ENCODE results near the gene AMBRA1.

AMBRA1 gene

DNA sequence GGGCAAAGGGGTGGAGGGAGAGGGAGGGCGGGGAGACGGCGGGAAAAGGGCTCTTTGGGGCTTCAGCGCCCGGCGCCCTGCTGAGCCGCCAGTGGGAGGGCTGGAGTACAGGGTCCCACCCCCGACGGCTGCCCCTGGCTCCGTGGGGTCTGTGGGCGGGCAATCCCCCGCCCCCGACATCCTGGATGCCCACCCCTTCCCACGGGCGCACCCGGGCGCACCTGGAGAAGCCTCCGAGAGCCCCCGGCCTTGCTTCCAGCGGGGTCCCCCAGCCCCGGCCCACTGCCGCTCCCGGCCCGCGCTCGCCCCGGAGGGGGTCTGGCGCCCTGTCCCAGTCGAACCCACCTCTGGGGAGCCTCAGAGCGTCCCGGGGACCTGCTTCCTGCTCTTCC lies 202.6 kb downstream of the AMBRA1 start:
- peak overlapping the region; percentile 22 for H3K4me3 ChIP-seq (replicated peaks; ENCODE audit: low read depth, low read length)
- TF ChIP-seq, protein P1, sequence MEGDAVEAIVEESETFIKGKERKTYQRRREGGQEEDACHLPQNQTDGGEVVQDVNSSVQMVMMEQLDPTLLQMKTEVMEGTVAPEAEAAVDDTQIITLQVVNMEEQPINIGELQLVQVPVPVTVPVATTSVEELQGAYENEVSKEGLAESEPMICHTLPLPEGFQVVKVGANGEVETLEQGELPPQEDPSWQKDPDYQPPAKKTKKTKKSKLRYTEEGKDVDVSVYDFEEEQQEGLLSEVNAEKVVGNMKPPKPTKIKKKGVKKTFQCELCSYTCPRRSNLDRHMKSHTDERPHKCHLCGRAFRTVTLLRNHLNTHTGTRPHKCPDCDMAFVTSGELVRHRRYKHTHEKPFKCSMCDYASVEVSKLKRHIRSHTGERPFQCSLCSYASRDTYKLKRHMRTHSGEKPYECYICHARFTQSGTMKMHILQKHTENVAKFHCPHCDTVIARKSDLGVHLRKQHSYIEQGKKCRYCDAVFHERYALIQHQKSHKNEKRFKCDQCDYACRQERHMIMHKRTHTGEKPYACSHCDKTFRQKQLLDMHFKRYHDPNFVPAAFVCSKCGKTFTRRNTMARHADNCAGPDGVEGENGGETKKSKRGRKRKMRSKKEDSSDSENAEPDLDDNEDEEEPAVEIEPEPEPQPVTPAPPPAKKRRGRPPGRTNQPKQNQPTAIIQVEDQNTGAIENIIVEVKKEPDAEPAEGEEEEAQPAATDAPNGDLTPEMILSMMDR (IDR thresholded peaks at IDR 0.05; ENCODE audit: low read length, missing control alignments) = no peak
- no peak for DNase-seq (ENCODE audit: low read depth)

DNA sequence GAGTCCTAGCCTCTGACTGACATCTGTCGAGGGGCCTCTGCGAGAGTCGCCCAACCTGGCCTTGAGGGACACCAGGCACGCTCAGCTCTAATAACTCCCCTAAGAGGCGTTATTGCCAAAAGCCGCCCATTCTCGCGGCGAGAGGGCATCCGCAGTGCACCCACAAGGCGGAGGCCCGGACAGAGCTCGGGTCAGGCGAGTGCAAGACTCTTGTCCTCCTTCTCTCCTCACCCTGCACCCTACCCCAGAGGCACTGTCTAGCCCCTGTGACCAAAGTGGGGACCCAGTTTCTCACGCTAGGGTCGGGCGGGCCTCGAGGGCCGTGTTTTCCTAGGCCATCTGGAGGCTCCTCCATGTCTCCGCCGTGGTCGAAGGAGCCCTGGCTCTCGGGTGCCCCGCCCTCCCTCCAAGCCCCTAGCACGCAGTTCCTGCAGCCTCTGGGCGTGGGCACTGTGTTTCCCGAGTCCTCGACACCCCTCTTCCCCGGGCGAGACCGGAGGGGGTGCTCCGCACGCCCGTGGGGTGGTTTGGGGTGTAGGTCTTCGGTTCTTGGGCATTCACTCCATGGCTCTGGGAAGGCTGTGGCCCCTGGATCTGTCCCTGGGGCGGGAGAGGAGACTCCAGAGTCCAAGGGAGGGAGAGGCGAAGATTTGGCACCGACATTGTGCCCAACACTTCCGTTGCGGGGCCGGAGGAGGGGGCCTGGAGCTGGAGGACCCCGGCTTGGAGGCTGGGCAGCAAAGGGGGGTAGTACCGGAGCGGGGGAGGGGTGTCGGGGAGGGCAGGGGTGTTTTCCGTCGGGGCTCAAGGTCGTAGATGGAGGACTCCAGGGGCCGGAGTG lies 203.3 kb downstream of the AMBRA1 start:
- no peak for DNase-seq (ENCODE audit: low read depth)
- no peak overlapping the region for H3K4me3 ChIP-seq (replicated peaks; ENCODE audit: low read depth, low read length)
- TF ChIP-seq, protein P1 (IDR thresholded peaks at IDR 0.05; ENCODE audit: low read length, missing control alignments) = no peak

DNA sequence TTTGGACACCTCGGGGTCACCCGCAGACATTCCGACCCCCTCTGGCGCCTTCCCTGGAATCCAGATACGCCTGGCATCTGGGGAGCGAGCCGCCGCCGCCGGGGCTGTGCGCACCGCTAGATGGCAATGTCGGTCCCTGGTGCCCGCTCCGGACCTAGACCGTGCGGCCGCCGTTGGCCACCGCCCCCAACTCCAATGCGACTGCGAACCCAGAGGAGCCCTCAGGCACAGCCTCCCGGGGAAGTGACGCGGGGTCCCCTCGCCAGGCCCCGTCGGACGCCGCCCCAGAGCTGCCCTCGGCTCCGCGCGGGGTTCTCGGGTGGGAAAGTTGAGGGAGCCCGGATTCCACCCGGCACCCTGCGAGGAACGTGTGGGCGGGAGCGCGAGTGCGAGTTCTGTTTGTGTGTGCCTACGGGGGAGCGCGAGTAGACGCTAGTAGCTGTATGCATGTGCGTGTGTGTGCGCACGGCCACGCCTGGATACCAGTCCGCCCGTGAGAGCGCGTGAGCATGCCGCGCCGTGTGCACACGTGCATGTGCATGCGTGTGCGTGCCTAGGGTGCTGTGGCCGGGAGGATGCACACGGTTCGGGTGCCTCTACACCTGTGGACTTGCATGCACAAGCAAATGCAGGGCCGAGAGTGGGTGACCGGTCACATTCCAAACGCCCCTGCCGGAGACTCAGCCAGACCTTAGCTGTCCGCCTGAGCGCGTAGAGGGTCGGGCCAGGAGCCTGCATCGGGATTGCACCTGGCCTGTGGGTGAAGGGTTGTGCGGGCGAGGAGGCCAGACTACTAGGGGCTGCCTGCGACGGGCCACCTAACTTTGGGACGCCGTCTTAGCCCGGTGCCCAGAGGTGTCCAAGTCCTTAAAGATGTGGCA lies 204.1 kb downstream of the AMBRA1 start:
- DNase-seq (ENCODE audit: low read depth) = peak; percentile 64
- peak overlapping the region; percentile 57 for H3K4me3 ChIP-seq (replicated peaks; ENCODE audit: low read depth, low read length)
- TF ChIP-seq, protein P1 (IDR thresholded peaks at IDR 0.05; ENCODE audit: low read length, missing control alignments) = peak; percentile 61

DNA sequence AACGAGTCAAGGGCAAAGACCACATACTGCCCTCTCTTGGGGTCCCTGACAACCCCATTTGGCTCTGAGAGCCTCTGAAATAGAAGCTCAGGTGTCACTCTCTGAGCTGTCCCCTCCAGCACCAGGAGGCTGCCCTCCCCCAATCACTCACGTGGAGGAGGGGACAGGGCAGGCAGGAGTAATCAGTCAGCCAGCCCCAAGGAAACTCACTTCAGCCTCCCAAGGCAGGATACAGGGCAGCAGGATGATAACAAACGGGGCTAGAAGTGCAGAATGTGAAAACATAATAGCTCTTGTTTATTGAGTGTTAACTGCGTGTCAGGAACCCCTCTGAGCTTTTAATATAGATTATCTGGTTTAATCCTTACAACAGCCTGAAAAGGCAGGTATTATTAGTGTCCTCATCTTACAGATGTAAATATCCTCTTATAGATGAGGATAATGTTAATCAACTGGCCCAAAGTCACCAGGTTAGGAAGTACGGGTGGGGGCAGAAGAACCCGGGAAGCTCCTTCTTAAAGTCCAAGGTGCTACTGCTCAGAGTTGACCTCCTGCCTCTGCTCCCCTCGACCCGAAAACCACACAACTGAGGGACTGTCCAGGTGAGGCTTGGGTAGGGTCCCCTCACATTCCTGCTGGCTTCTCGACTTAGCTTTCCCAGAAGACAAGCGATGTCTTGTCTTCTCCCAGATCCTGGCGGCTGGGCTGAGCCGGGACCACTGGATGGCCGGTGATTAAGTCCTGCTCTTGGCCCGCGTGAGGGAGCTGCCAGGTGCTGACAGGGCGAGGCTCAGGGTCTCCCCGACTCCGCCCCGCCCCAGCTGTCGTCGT lies 205.0 kb downstream of the AMBRA1 start:
- DNase-seq (ENCODE audit: low read depth) = no peak
- no peak overlapping the region for H3K4me3 ChIP-seq (replicated peaks; ENCODE audit: low read depth, low read length)

DNA sequence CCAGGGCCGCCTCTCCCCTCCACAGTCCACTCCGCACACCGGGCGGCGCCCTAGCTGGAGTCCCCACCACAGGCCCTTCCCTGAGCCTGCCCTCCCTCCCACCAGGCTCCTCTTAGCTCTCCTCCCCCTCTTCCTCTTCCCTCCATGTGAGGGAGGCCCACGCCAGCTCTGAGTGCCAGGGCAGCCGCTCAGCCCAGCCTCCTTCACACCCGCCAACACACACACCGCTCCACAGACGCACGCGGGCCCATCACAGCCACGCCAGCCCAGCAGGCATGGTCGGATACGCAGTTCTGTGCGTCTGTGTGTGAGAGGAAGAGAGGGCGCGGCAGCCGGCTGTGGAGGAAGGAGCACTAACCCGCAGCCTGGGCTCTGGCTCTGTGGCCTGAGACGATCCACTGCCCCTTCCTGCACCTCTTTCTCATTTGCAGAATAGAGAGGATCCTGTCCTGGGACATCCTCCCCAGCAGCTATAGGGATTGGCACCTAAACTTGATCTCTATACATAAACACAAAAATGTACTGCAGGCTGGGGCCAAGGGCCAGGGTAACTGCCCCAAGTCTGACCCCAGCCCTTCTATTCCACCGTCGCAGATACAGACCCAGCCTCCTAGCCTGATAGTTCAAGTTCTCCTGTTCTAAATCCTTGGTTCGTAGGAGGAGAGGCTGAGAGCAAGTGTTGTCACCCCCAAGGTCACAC lies 205.8 kb downstream of the AMBRA1 start:
- TF ChIP-seq, protein P1 (IDR thresholded peaks at IDR 0.05; ENCODE audit: low read length, missing control alignments) = no peak
- no peak for DNase-seq (ENCODE audit: low read depth)
- H3K4me3 ChIP-seq (replicated peaks; ENCODE audit: low read depth, low read length) = no peak overlapping the region

More for the DNA sequence above, 205.0 kb downstream of the AMBRA1 start:
- TF ChIP-seq, protein P1 (IDR thresholded peaks at IDR 0.05; ENCODE audit: low read length, missing control alignments) = no peak

DNA sequence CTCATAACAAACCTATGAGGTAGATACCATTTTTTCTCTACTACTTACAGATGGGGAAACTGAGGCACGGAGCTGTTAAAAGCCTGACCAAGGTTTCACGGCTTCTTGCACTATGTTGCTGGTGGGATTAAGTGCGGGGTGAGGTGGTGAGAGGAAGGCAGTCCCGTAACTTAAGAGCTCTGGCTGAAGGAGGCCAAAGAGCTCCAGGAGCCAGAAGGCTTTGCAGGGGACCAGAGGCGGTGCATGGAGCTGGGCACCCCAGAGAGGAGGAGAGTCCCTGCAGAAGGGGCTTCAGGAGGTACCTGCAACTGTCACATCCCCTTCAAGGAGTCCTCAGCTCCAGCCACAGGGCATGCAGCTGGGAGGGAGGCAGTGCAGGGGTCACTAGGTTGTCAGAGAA lies 206.4 kb downstream of the AMBRA1 start:
- no peak overlapping the region for H3K4me3 ChIP-seq (replicated peaks; ENCODE audit: low read depth, low read length)
- TF ChIP-seq, protein P1 (IDR thresholded peaks at IDR 0.05; ENCODE audit: low read length, missing control alignments) = no peak
- no peak for DNase-seq (ENCODE audit: low read depth)

Data from fibroblast of pulmonary artery (primary cell).